ENCODE results near the gene FGFBP2.
"Not testable (repeated sequence)": the region's sequence is repeated elsewhere in the genome, so short reads cannot be mapped to it uniquely, and the experiment has no call there.

The FGFBP2 gene

GRCh38 chr4:15930314-15930713, 32.7 kb downstream of the FGFBP2 start:
- no peak for DNase-seq (ENCODE audit: low read depth)

- no peak for DNase-seq (ENCODE audit: low read depth)
These were observed 33.4 kb downstream of the FGFBP2 start for GRCh38 chr4:15929540-15929939.

GRCh38 chr4:15928883-15929282, 34.1 kb downstream of the FGFBP2 start:
- no peak for DNase-seq (ENCODE audit: low read depth)

GRCh38 chr4:15926486-15926885, 36.5 kb downstream of the FGFBP2 start:
- DNase-seq (ENCODE audit: low read depth), result no peak

GRCh38 chr4:15925830-15926229, 37.1 kb downstream of the FGFBP2 start:
- no peak for DNase-seq (ENCODE audit: low read depth)

GRCh38 chr4:15921592-15921932, 41.4 kb downstream of the FGFBP2 start:
- no peak for DNase-seq (ENCODE audit: low read depth)

GRCh38 chr4:15920723-15921591, 42.0 kb downstream of the FGFBP2 start:
- peak; percentile 96 for DNase-seq (ENCODE audit: low read depth)

- DNase-seq (ENCODE audit: low read depth), result no peak
These were observed 44.4 kb downstream of the FGFBP2 start for GRCh38 chr4:15918484-15919129.

- DNase-seq (ENCODE audit: low read depth), result no peak
These were observed 45.7 kb downstream of the FGFBP2 start for GRCh38 chr4:15917297-15917696.

GRCh38 chr4:15916358-15916757, 46.6 kb downstream of the FGFBP2 start:
- not testable (repeated sequence) for DNase-seq (ENCODE audit: low read depth)

GRCh38 chr4:15914736-15915135, 48.2 kb downstream of the FGFBP2 start:
- no peak for DNase-seq (ENCODE audit: low read depth)

GRCh38 chr4:15914291-15914690, 48.7 kb downstream of the FGFBP2 start:
- DNase-seq (ENCODE audit: low read depth), result no peak

- peak; percentile 96 for DNase-seq (ENCODE audit: low read depth)
These were observed 49.4 kb downstream of the FGFBP2 start for GRCh38 chr4:15913631-15913970.

GRCh38 chr4:15912961-15913630, 49.9 kb downstream of the FGFBP2 start:
- peak; percentile 59 for DNase-seq (ENCODE audit: low read depth)

GRCh38 chr4:15912236-15912635, 50.7 kb downstream of the FGFBP2 start:
- DNase-seq (ENCODE audit: low read depth), result no peak

Data from non-pigmented ciliary epithelial cell (primary cell).